ENCODE measurements around the gene FRMD1.

- TF ChIP-seq JUN (CRISPR knock-in tag; IDR thresholded peaks at IDR 0.05) (no peak), STAT6 (CRISPR knock-in tag; conservative IDR thresholded peaks at IDR 0.05; ENCODE audit: low read depth) (no peak), CTCF (IDR thresholded peaks at IDR 0.05) (no peak), ZNF416 (CRISPR knock-in tag; IDR thresholded peaks at IDR 0.05) (no peak), MAX (CRISPR knock-in tag; IDR thresholded peaks at IDR 0.05) (no peak), USF2 (CRISPR knock-in tag; IDR thresholded peaks at IDR 0.05) (no peak), ATF3 (CRISPR knock-in tag; conservative IDR thresholded peaks at IDR 0.05) (no peak), ZNF425 (CRISPR knock-in tag; conservative IDR thresholded peaks at IDR 0.05) (no peak), IRF1 (CRISPR knock-in tag; IDR thresholded peaks at IDR 0.05) (no peak), TEAD1 (CRISPR knock-in tag; IDR thresholded peaks at IDR 0.05) (no peak), CREM (CRISPR knock-in tag; IDR thresholded peaks at IDR 0.05) (no peak), AFF4 (CRISPR knock-in tag; IDR thresholded peaks at IDR 0.05; ENCODE audit: borderline replicate concordance) (no peak), ZNF121 (CRISPR knock-in tag; IDR thresholded peaks at IDR 0.05) (no peak)
These were observed 52.9 kb downstream of the FRMD1 start for GRCh38 chr6:168025831-168026710.
